GM23338 (cell line): Measurements from ENCODE around the gene TPGS1. TPM values are rescaled to one million over a fixed set of nuclear protein-coding genes. Genes with fewer than 3 reads are reported as not detected.

Source experiments
- ATAC-seq: fragments of 200-7000 bp; cut with Tn5 transposase; 3 replicates; pipeline ENCODE4 v1.9.1; 2020
- DNase-seq: peaks from one replicate; pipeline ENCODE4 v3.0.0-alpha.2; 2015; ENCODE audit warnings: low spot score
- H2AFZ ChIP-seq: fragments of 200-600 bp; sonication (generic); 2 replicates; pipeline ENCODE4 v1.8.0; 2016; ENCODE audit warnings: antibody characterized with exemption, mild to moderate bottlenecking, moderate library complexity
- H3F3A ChIP-seq: fragments of 200-600 bp; sonication (generic); replicated peaks from 2 replicates; pipeline ENCODE4 v1.8.0; 2017; ENCODE audit warnings: antibody characterized with exemption, mixed run types, low read depth
- H3K27ac ChIP-seq: fragments of 200-600 bp; sonication (generic); 2 replicates; pipeline ENCODE4 v1.6.1; 2016; ENCODE audit warnings: low read depth
- H3K27me3 ChIP-seq: fragments of 200-600 bp; sonication (generic); 2 replicates; pipeline ENCODE4 v1.8.0; 2016; ENCODE audit warnings: mild to moderate bottlenecking, mixed run types, moderate library complexity; ENCODE audit not compliant: insufficient read depth
- H3K36me3 ChIP-seq: fragments of 200-600 bp; sonication (generic); 2 replicates; pipeline ENCODE4 v1.8.0; 2016; ENCODE audit warnings: mild to moderate bottlenecking; ENCODE audit not compliant: insufficient read depth
- H3K4me1 ChIP-seq: fragments of 200-600 bp; sonication (generic); 2 replicates; pipeline ENCODE4 v1.8.0; 2016; ENCODE audit warnings: mild to moderate bottlenecking, moderate library complexity; ENCODE audit not compliant: insufficient read depth
- H3K4me2 ChIP-seq: fragments of 200-600 bp; sonication (generic); 2 replicates; pipeline ENCODE4 v1.7.1; 2017; ENCODE audit warnings: mixed run types
- H3K4me3 ChIP-seq: fragments of 200-600 bp; sonication (generic); 2 replicates; pipeline ENCODE4 v1.6.1; 2016; ENCODE audit warnings: mixed run types
- H3K79me2 ChIP-seq: fragments of 200-600 bp; sonication (generic); replicated peaks from 2 replicates; pipeline ENCODE4 v1.8.0; 2017; ENCODE audit warnings: mild to moderate bottlenecking; ENCODE audit not compliant: insufficient read depth
- H3K9me2 ChIP-seq: fragments of 200-600 bp; sonication (generic); 2 replicates; pipeline ENCODE4 v1.8.0; 2017; ENCODE audit not compliant: insufficient read depth
- H4K20me1 ChIP-seq: fragments of 200-600 bp; sonication (generic); replicated peaks from 2 replicates; pipeline ENCODE4 v1.8.0; 2017; ENCODE audit warnings: mild to moderate bottlenecking; ENCODE audit not compliant: insufficient read depth
- H3K27ac Mint-ChIP-seq: 2 replicates; pipeline ENCODE4 v1.8.0; 2020; ENCODE audit warnings: inconsistent platforms, mild to moderate bottlenecking, moderate library complexity, mixed read lengths
- H3K27me3 Mint-ChIP-seq: 3 replicates; pipeline ENCODE4 v1.8.0; 2022; ENCODE audit warnings: low read depth, mild to moderate bottlenecking, moderate library complexity, mixed read lengths, inconsistent platforms; ENCODE audit not compliant: insufficient read depth, poor library complexity
- H3K36me3 Mint-ChIP-seq: 3 replicates; pipeline ENCODE4 v1.8.0; 2021; ENCODE audit warnings: low read depth, mild to moderate bottlenecking, inconsistent platforms, moderate library complexity, mixed read lengths
- H3K4me1 Mint-ChIP-seq: 3 replicates; pipeline ENCODE4 v1.8.0; 2020; ENCODE audit warnings: mild to moderate bottlenecking, inconsistent platforms, mixed read lengths
- H3K4me3 Mint-ChIP-seq: 3 replicates; pipeline ENCODE4 v1.8.0; 2021; ENCODE audit warnings: moderate library complexity, mild to moderate bottlenecking, inconsistent platforms, mixed read lengths
- H3K9me3 Mint-ChIP-seq: 3 replicates; pipeline ENCODE4 v1.8.0; 2020; ENCODE audit warnings: moderate library complexity, mild to moderate bottlenecking, inconsistent platforms, mixed read lengths
- CREB1 ChIP-seq: fragments of 250-450 bp; sonication (Bioruptor Pico); IDR thresholded peaks from 2 replicates; pipeline ENCODE4 v1.5.0; 2020; ENCODE audit warnings: low read depth, mild to moderate bottlenecking, moderate library complexity
- ETS1 ChIP-seq: IDR thresholded peaks from 2 replicates; pipeline ENCODE4 v1.6.1; 2016; ENCODE audit warnings: antibody characterized with exemption
- EZH2 ChIP-seq: fragments of 200-600 bp; sonication (generic); IDR thresholded peaks from one replicate; pipeline ENCODE4 v1.8.0; 2017; ENCODE audit warnings: antibody characterized with exemption, mild to moderate bottlenecking, low read depth; ENCODE audit not compliant: unreplicated experiment
- EZH2phosphoT487 ChIP-seq: fragments of 200-600 bp; sonication (generic); IDR thresholded peaks from one replicate; pipeline ENCODE4 v1.8.1; 2018; ENCODE audit warnings: antibody characterized with exemption; ENCODE audit not compliant: unreplicated experiment
- JUNB ChIP-seq: IDR thresholded peaks from one replicate; pipeline ENCODE4 v1.6.1; 2016; ENCODE audit warnings: antibody characterized with exemption; ENCODE audit not compliant: unreplicated experiment
- POLR2AphosphoS5 ChIP-seq: IDR thresholded peaks from 2 replicates; pipeline ENCODE4 v1.6.1; 2016; ENCODE audit warnings: antibody characterized with exemption, low read depth
- STAT1 ChIP-seq: IDR thresholded peaks from one replicate; pipeline ENCODE4 v1.6.1; 2016; ENCODE audit warnings: antibody characterized with exemption; ENCODE audit not compliant: unreplicated experiment
- polyA plus RNA-seq: library from polyadenylated mRNA; unstranded; fragments of >200 nt; fragmentation: Nextera tagmentation; extraction: Ambion mirVana; gene quantifications from 2 replicates; pipeline ENCODE4 v1.2.1, GENCODE V29; 2016
- total RNA-seq: library from RNA; depleted of rRNA; stranded (reverse); fragments of >200 nt; shearing (Covaris generic); gene quantifications from 2 replicates; pipeline ENCODE4 v1.2.3, GENCODE V29; 2014
- TF ChIP-seq, protein P1 (sequence below): fragments of 250-450 bp; sonication (Bioruptor Pico); IDR thresholded peaks from 2 replicates; pipeline ENCODE4 v1.5.0; 2020; ENCODE audit warnings: mild to moderate bottlenecking, moderate library complexity

Gene TPGS1
- total and polyA plus RNA-seq, 2 experiments from 2014 or later, result 11.9 to 38.4 TPM

DNA sequence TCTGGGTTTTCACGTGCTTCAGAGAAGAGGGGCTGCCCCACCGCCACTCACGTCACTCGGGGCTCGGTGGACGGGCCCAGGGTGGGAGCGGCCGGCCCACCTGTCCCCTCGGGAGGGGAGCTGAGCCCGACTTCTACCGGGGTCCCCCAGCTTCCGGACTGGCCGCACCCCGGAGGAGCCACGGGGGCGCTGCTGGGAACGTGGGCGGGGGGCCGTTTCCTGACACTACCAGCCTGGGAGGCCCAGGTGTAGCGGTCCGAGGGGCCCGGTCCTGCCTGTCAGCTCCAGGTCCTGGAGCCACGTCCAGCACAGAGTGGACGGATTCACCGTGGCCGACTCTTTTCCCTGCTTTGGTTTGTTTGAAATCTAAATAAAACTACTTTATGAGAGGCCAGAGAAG lies 34.4 kb downstream of the TPGS1 start:
- Mint-ChIP-seq H3K4me1 (no peaks in the 10 kb centered on the region), H3K9me3 (no peaks in the 10 kb centered on the region; the same call in 2 of the 3 replicates), H3K4me3 (no peak overlapping the region), H3K27me3 (peaks cover 1% of the 10 kb centered on the region), H3K27ac (no peak overlapping the region), H3K36me3 (peaks cover 20% of the 10 kb centered on the region)
- Histone ChIP-seq H3K27me3 (no peaks in the 10 kb centered on the region), H2AFZ (no peak overlapping the region), H3K4me3 (no peak overlapping the region), H3K36me3 (no peaks in the 10 kb centered on the region), H3K79me2 (no peaks in the 10 kb centered on the region; the same call in 1 of the 2 replicates), H4K20me1 (no peaks in the 10 kb centered on the region; the same call in none of the 2 replicates), H3K4me1 (no peaks in the 10 kb centered on the region), H3F3A (0 out of 2 replicates have a peak, but pooled peaks cover 9% of the 10 kb centered on the region), H3K27ac (no peak overlapping the region), H3K9me2 (no peaks in the 10 kb centered on the region), H3K4me2 (no peak overlapping the region)
- ATAC-seq, result no peak
- no peak for TF ChIP-seq JUNB
- no peak for TF ChIP-seq POLR2AphosphoS5
- no peak for TF ChIP-seq STAT1
- TF ChIP-seq ETS1, result no peak
- no peak for TF ChIP-seq EZH2
- no peak for TF ChIP-seq EZH2phosphoT487
- TF ChIP-seq, protein P1, sequence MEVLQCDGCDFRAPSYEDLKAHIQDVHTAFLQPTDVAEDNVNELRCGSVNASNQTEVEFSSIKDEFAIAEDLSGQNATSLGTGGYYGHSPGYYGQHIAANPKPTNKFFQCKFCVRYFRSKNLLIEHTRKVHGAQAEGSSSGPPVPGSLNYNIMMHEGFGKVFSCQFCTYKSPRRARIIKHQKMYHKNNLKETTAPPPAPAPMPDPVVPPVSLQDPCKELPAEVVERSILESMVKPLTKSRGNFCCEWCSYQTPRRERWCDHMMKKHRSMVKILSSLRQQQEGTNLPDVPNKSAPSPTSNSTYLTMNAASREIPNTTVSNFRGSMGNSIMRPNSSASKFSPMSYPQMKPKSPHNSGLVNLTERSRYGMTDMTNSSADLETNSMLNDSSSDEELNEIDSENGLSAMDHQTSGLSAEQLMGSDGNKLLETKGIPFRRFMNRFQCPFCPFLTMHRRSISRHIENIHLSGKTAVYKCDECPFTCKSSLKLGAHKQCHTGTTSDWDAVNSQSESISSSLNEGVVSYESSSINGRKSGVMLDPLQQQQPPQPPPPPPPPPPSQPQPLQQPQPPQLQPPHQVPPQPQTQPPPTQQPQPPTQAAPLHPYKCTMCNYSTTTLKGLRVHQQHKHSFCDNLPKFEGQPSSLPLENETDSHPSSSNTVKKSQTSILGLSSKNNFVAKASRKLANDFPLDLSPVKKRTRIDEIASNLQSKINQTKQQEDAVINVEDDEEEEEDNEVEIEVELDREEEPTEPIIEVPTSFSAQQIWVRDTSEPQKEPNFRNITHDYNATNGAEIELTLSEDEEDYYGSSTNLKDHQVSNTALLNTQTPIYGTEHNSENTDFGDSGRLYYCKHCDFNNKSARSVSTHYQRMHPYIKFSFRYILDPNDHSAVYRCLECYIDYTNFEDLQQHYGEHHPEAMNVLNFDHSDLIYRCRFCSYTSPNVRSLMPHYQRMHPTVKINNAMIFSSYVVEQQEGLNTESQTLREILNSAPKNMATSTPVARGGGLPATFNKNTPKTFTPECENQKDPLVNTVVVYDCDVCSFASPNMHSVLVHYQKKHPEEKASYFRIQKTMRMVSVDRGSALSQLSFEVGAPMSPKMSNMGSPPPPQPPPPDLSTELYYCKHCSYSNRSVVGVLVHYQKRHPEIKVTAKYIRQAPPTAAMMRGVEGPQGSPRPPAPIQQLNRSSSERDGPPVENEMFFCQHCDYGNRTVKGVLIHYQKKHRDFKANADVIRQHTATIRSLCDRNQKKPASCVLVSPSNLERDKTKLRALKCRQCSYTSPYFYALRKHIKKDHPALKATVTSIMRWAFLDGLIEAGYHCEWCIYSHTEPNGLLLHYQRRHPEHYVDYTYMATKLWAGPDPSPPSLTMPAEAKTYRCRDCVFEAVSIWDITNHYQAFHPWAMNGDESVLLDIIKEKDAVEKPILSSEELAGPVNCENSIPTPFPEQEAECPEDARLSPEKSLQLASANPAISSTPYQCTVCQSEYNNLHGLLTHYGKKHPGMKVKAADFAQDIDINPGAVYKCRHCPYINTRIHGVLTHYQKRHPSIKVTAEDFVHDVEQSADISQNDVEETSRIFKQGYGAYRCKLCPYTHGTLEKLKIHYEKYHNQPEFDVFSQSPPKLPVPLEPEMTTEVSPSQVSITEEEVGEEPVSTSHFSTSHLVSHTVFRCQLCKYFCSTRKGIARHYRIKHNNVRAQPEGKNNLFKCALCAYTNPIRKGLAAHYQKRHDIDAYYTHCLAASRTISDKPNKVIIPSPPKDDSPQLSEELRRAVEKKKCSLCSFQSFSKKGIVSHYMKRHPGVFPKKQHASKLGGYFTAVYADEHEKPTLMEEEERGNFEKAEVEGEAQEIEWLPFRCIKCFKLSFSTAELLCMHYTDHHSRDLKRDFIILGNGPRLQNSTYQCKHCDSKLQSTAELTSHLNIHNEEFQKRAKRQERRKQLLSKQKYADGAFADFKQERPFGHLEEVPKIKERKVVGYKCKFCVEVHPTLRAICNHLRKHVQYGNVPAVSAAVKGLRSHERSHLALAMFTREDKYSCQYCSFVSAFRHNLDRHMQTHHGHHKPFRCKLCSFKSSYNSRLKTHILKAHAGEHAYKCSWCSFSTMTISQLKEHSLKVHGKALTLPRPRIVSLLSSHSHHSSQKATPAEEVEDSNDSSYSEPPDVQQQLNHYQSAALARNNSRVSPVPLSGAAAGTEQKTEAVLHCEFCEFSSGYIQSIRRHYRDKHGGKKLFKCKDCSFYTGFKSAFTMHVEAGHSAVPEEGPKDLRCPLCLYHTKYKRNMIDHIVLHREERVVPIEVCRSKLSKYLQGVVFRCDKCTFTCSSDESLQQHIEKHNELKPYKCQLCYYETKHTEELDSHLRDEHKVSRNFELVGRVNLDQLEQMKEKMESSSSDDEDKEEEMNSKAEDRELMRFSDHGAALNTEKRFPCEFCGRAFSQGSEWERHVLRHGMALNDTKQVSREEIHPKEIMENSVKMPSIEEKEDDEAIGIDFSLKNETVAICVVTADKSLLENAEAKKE (CRISPR knock-in tag), result no peak
- TF ChIP-seq CREB1 (CRISPR knock-in tag), result no peak
- DNase-seq, result no peak
